Esophagus muscularis mucosa (tissue), 4 donors: Measurements from ENCODE around the gene ABR. TPM values are rescaled to one million over a fixed set of nuclear protein-coding genes. Genes with fewer than 3 reads are reported as not detected.

Source experiments
- DNase-seq: peaks from one replicate; pipeline ENCODE4 v3.0.0-alpha.2; 2017; ENCODE audit errors: extremely low spot score
- H3K27ac ChIP-seq, 4 donors: fragments of 200-600 bp; sonication (generic); replicated peaks in 1 of 4; 1 replicate in 3 of 4; 2 replicates in 1 of 4; pipeline ENCODE4 v1.5.1; 2016 to 2019; ENCODE audit warnings: mild to moderate bottlenecking in 1 of 4
- H3K27me3 ChIP-seq, 4 donors: fragments of 200-600 bp; sonication (generic); one replicate each; pipeline versions ENCODE4 v1.5.1 to v1.6.0; 2016 to 2019
- H3K36me3 ChIP-seq, 4 donors: fragments of 200-600 bp; sonication (generic); one replicate each; pipeline ENCODE4 v1.5.1; 2016 to 2019
- H3K4me1 ChIP-seq, 4 donors: fragments of 200-600 bp; sonication (generic); one replicate each; pipeline ENCODE4 v1.5.1; 2016 to 2019
- H3K4me3 ChIP-seq, 4 donors: fragments of 200-600 bp; sonication (generic); 1 replicate in 2 of 4; 2 replicates in 2 of 4; pipeline ENCODE4 v1.5.1; 2016 to 2019; ENCODE audit warnings: mild to moderate bottlenecking in 4 of 4, moderate library complexity in 1 of 4
- H3K9me3 ChIP-seq, 4 donors: fragments of 200-600 bp; sonication (generic); 1 replicate in 3 of 4; 2 replicates in 1 of 4; pipeline ENCODE4 v1.5.1; 2016 to 2019
- CTCF ChIP-seq, 3 experiments: fragments of 200-600 bp in 2 of 3; fragments of 450-650 bp in 1 of 3; sonication (generic) in 2 of 3; IDR thresholded peaks; one replicate each; pipeline ENCODE4 v1.5.1; 2017 to 2019; ENCODE audit warnings: antibody characterized with exemption in 3 of 3, mild to moderate bottlenecking in 2 of 3, moderate library complexity in 1 of 3
- EP300 ChIP-seq: sonication (generic); formaldehyde crosslinking; IDR thresholded peaks from one replicate; pipeline ENCODE4 v1.6.1; 2017; ENCODE audit warnings: antibody characterized with exemption
- POLR2A ChIP-seq: fragments of 450-650 bp; IDR thresholded peaks from one replicate; pipeline ENCODE4 v1.6.1; 2017; ENCODE audit warnings: antibody characterized with exemption, moderate library complexity, mild to moderate bottlenecking, low read depth
- POLR2AphosphoS5 ChIP-seq, 2 donors: sonication (generic); formaldehyde crosslinking; IDR thresholded peaks; one replicate each; pipeline ENCODE4 v1.6.1; 2017; ENCODE audit warnings: antibody characterized with exemption in 2 of 2
- WGBS: methylation state at CpG from one replicate; pipeline ENCODE4 v1.1.5; 2018; 5-methylcytosine and 5-hydroxymethylcytosine counted together
- intact Hi-C: fragments of 100-400 bp; cut with DNase I; formaldehyde crosslinking; loops from one replicate; pipeline ENCODE4 v1.15.1; 2023
- total RNA-seq, 4 donors: library from RNA; depleted of rRNA; stranded (reverse); fragments of >200 nt; gene quantifications; one replicate each; pipeline versions ENCODE4 v1.1.0 to v1.2.1, GENCODE V29; 2016

Gene ABR
- total RNA-seq, 4 donors from 2014 or later: 98.4 to 142 (median 114) TPM

- DNase-seq: no peak
- 20% methylated on average over 29 of the region's 35 CpGs for WGBS
- intact Hi-C loops: no loop called here
- TF ChIP-seq EP300: no peak
- peak in 1 of 2 donors; percentile 57 for TF ChIP-seq POLR2AphosphoS5 (IDR thresholded peaks at IDR 0.05)
- Histone ChIP-seq H3K36me3 (peaks cover 0 to 24% (median 15%) of the 10 kb centered on the region in 4 donors), H3K27ac (peak overlapping the region; percentile 85 to 88 (median 86)), H3K4me3 (peak overlapping the region; percentile 64 to 71 (median 66)), H3K27me3 (no peaks in the 10 kb centered on the region), H3K4me1 (peaks cover 54 to 74% (median 73%) of the 10 kb centered on the region in 4 donors), H3K9me3 (no peaks in the 10 kb centered on the region)
Measured at GRCh38 chr17:1031711-1032110, 148.1 kb downstream of the ABR start.

GRCh38 chr17:1030684-1031532 is 148.9 kb downstream of the ABR start:
- H3K4me1 ChIP-seq: peaks cover 59 to 76% (median 76%) of the 10 kb centered on the region in 4 donors
- peak overlapping the region; percentile 64 to 71 (median 66) for H3K4me3 ChIP-seq
- no peaks in the 10 kb centered on the region for H3K9me3 ChIP-seq
- 42% methylated on average over 13 of the region's 45 CpGs for WGBS
- peak overlapping the region; percentile 85 to 88 (median 86) for H3K27ac ChIP-seq
- peaks cover 0 to 25% (median 19%) of the 10 kb centered on the region in 4 donors for H3K36me3 ChIP-seq
- no peak for TF ChIP-seq CTCF (IDR thresholded peaks at IDR 0.05)
- TF ChIP-seq POLR2AphosphoS5 (IDR thresholded peaks at IDR 0.05): peak in 1 of 2 donors; percentile 15
- DNase-seq: no peak
- intact Hi-C loops: no loop called here
- no peaks in the 10 kb centered on the region for H3K27me3 ChIP-seq

GRCh38 chr17:1029922-1030644 is 149.7 kb downstream of the ABR start:
- no peaks in the 10 kb centered on the region for H3K27me3 ChIP-seq
- WGBS: 53% methylated on average over 17 of the region's 20 CpGs
- intact Hi-C loops: no loop called here
- no peaks in the 10 kb centered on the region for H3K9me3 ChIP-seq
- peaks cover 57 to 80% (median 79%) of the 10 kb centered on the region in 4 donors for H3K4me1 ChIP-seq
- peak overlapping the region; percentile 85 to 88 (median 86) for H3K27ac ChIP-seq
- peak in 1 of 2 donors; percentile 43 for TF ChIP-seq POLR2AphosphoS5 (IDR thresholded peaks at IDR 0.05)
- no peak for TF ChIP-seq CTCF (IDR thresholded peaks at IDR 0.05)
- TF ChIP-seq POLR2A: no peak
- H3K36me3 ChIP-seq: peaks cover 0 to 32% (median 22%) of the 10 kb centered on the region in 4 donors
- peak overlapping the region; percentile 64 to 71 (median 66) for H3K4me3 ChIP-seq
- DNase-seq: no peak

GRCh38 chr17:1029196-1029921 is 150.4 kb downstream of the ABR start:
- Histone ChIP-seq H3K9me3 (no peaks in the 10 kb centered on the region), H3K4me3 (peak overlapping the region; percentile 64 to 71 (median 66)), H3K27ac (peak overlapping the region; percentile 85 to 88 (median 86)), H3K27me3 (no peaks in the 10 kb centered on the region), H3K36me3 (peaks cover 0 to 32% (median 18%) of the 10 kb centered on the region in 4 donors), H3K4me1 (peaks cover 57 to 80% (median 79%) of the 10 kb centered on the region in 4 donors)
- no peak for DNase-seq
- 64% methylated on average over 29 of the region's 30 CpGs for WGBS
- intact Hi-C loops: no loop called here
- no peak for TF ChIP-seq EP300
- TF ChIP-seq POLR2AphosphoS5 (IDR thresholded peaks at IDR 0.05): peak; percentile 71 to 80

GRCh38 chr17:1027044-1027443 is 152.7 kb downstream of the ABR start:
- no peak for DNase-seq
- intact Hi-C loops: no loop called here
- no peaks in the 10 kb centered on the region for H3K9me3 ChIP-seq
- WGBS: 96% methylated on average over 9 of the region's 9 CpGs
- H3K36me3 ChIP-seq: peaks cover 0 to 32% (median 15%) of the 10 kb centered on the region in 4 donors
- H3K4me3 ChIP-seq: no peak overlapping the region
- TF ChIP-seq POLR2AphosphoS5 (IDR thresholded peaks at IDR 0.05) (no peak), CTCF (IDR thresholded peaks at IDR 0.05) (no peak), EP300 (no peak), POLR2A (no peak)
- no peaks in the 10 kb centered on the region for H3K27me3 ChIP-seq
- peaks cover 68 to 88% (median 83%) of the 10 kb centered on the region in 4 donors for H3K4me1 ChIP-seq
- H3K27ac ChIP-seq: peak overlapping the region; percentile 21 to 87 (median 71)
